HG02678 (cell line): ENCODE results near the gene ADGRG4.

Experiments
- ATAC-seq: cut with Tn5 transposase; IDR thresholded peaks from one replicate; pipeline ENCODE4 v1.9.1; 2021; ENCODE audit warnings: mild to moderate bottlenecking, moderate library complexity; ENCODE audit not compliant: unreplicated experiment

The ADGRG4 gene

DNA sequence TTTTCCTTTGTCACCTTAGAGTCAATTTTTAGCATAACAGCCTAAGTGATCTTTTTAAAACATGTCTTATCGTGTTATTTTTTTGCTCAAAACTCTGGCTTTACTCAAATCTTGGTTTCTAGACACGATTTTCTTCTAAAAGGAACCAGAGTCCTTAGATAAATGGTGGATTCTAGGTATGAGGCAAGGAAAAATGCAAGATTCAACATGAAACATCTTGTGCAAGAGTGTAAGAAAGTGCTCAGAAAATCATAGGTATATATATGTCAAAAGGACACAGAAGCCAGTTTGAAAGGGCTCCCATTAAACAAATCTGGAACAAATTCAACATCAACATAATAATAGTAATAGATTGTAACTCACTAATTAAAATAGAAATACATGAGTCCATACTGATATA is 8.1 kb upstream of the ADGRG4 start:
- no peak for ATAC-seq

DNA sequence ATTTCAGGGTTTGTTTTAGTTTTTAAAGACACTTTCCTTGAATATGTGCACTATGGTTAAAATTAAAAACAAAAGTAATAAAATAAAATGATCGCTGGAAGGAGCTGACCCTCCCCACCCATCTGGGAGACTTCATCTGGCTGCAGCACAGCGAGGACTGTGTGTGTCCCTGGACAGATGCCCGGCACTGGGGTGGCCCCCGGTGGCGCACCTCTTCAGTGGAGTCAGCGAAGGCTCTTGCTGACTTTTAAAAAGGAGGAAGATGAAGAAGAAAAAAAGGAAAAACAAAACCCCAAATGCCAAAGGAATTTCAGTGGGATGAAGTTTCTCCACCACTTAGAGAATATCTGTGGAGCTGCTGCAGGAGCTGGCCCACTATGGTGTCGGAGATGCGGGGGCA is 5.4 kb upstream of the ADGRG4 start:
- ATAC-seq = no peak

DNA sequence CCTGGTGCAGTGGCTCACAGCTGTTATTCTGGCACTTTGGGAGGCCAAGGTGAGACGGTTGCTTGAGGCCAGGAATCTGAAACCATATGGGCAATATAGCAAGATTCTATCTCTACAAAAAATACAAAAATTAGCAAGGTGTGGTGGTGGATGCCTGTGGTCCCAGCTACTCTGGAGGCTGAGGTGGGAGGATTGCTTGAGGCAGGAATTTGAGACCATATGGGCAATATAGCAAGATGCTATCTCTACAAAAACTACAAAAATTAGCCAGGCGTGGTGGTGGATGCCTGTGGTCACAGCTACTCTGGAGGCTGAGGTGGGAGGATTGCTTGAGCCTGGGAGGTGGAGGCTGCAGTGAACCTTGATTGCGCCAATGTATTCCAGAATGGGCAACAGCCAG is 2.3 kb downstream of the ADGRG4 start:
- ATAC-seq = no peak

DNA sequence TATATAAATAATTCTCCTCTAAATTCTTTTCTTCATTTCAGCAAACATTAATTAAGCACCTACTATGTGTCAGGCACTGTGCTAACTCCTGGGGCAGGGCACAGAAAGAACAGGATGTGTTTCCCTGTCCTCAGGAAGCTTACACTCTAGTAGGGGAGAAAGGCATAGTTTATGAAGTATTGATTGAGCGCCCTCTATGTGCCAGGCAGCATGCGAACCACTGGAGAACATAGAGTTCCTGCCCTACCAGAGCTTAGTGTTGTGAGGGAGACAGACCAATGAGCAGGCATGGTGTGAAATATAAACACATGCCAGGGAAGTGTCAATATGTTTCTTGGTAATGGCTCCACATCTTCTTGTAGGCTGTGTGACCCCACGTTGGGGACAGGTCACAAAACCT is 3.7 kb downstream of the ADGRG4 start:
- no peak for ATAC-seq

DNA sequence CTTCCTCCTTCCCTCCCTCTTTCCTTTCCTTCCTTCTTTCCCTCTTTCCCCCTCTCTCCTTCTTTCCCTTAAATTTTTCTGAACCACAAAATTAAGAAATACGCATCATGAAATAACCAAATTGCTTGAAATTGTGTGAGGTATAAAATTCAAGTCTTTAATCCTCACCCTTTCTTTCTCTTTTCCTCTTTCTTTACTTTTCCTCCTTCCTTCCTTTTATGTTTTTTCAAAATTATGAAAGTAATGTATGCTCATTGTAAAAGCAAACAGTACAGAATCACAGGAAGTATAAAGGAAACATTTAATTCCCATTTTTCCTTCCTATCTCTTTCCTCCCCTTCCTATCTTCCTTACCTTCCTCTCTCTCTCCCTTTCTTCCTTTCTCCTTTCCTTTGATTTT is 5.4 kb downstream of the ADGRG4 start:
- ATAC-seq = no peak

DNA sequence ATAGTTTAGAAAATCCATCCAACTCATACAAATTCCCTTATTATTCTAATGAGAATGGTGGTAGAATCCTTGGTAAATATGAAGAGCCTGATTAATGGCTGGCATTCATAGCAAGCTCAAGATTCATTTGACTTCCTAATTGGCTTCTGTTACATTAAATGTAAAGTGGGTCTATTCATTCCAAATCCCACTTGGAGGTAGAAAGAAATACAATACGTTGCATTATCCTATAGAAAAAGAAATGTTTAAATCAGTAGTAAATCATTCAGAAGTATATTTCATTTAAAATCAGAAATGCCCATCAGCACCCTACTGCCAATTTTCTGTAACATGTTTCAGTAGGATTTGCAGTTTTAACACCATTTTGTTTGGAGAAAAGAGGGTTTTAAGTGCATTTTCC is 6.7 kb downstream of the ADGRG4 start:
- no peak for ATAC-seq

DNA sequence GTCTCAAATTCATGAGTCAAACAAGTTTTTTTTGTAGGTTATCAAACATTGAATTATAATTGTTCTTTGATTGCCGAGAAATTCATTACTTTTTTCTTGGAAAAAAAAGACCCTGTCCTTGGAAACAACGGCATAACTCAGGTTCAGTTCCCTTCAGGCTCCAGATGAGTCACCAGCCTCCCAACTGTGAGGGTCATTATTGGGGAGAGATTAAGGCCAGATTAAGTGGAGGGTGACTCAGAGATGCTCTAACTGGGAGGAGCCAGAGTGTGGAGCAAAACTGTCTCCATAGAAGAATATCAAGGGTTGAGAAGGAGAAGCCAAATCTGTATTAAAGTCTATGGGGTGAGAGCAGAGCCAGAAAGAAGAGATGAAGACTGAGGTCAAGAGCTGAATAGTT is 9.6 kb downstream of the ADGRG4 start:
- no peak for ATAC-seq

DNA sequence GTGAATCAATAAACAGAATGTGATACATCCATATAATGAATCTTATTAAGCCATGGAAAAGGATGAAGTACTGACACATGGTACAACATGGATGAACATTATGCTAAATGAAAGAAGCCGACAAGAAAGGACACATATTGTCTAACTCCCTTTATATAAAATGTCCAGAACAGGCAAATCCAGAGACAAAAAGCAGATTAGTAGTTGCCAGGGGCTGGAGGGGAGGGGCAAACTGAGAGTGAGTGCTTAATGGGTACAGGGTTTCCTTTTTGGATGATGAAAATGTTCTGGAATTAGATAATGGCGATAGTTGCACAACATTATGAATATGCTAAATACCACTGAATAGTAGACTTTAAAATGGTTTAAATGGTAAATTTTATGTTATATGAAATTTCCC is 17.4 kb downstream of the ADGRG4 start:
- no peak for ATAC-seq

DNA sequence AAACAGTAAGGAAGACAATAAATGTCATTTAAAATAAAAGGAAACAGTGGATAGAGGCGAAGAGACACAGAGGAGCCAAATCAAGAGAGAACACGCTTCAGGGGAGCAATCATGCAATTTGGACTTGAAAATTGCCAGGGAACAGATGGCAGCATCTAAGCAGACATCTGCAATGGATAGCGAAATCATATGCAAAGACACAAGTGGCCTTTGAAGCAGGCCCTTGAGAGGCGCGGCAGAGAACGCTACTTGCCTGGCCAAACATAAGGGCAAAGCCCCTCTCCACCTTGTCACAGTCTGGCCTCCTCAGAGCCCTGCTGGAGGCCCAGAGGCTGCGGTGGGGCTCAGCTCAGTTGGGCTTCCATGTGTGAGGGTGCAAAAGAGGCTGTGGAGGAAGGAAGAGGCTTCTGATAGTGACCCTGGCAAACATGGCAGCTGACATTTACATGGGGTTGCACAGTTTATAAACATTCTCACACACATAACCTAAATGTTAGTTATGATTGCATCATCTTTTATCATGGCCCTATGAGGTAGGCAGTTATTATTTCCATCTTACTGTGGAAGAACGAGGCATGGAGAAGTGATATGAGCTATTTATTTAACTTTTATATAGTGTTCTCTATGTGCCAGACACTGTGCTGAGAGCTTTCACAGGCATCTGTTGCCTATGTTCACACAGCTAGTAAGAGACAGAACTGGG is 18.3 kb downstream of the ADGRG4 start:
- ATAC-seq = no peak

DNA sequence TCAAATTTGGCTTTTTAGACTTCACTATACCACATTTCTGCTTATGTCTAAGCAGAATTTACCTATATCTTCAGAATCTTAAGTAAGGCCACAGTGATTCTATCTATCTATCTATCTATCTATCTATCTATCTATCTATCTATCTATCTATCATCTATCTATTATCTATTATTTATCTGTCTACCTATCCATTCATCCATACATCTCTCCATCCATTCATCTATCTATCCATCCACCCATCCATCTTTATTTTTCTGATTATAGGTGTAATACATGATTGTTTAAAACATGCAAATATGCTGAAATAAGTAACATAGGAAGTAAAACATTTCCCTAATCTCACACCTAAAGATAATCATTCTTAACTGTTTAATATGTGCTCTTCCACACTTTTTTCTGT is 18.8 kb downstream of the ADGRG4 start:
- ATAC-seq = no peak

DNA sequence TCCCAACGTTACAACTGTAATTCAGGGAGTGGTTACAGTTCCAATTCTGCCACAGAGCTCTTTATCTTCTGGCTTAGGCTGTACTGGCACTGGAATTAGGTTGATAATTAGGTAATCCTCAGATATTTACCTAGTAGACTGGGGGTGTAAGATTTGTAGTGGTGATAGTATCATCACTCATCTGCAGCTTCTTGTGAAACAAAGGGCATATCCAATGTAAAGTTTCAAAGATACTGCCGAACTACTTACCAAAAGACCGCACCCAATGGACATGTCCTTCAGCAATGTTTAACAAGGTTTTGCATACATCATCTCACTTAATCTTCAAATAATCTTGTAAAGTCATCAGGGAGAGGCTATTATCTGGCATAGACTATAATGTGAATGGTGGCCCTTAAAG is 20.8 kb downstream of the ADGRG4 start:
- ATAC-seq = no peak

DNA sequence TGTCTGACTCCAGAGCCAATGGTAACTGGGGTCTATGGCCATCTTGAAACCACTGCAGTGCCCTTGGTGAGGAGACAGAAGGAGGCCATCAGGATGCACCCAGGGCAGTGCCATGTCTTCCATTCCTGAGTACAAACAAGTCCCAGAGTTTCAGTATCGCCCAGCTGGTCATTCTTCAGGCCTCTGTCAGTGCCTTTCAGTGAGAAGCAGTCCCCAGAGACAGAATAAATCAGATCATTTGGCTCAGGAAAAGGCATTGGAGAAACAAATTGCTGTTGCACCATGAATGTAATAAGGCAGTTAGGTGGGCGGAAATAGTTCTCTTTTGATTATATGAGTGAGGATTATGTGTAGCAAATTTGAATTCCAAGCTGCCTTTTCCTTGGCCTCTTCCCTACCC is 21.3 kb downstream of the ADGRG4 start:
- no peak for ATAC-seq

DNA sequence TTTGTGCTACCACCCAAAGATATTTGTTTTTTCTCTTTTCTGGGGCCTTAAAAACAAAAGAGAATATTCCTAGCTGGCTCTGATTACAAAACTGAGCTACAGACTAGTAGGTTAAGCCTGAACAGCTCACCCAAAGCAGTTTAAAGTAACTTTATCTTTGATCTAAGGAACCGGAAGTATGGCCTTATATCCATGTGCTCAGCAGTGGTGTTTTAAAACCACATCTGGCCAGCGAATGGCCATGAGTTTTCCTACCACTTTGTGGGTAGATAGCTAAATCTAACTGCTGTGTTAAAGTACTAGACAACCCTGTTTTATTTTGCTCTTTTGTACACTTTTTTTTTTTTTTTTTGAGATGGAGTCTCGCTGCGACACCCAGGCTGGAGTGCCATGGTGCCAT is 24.6 kb downstream of the ADGRG4 start:
- no peak for ATAC-seq

DNA sequence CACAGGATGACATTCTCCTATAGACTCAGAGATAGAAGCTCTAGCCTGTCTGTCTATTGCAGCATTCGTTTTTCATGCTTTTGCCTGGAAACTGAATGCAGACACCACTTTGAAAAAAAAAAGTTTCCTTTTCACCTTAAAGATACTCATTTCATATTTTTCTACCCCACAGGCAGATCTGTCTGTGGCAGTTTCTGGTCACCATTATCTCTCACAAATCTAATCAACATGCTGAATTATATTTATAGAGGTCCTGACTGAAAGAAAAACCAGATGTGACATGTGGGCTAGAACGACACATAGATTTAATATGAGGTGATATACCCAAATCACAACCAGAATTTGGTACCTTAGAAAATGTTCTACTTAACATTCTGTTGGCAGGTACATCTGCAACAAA is 28.2 kb downstream of the ADGRG4 start:
- no peak for ATAC-seq

DNA sequence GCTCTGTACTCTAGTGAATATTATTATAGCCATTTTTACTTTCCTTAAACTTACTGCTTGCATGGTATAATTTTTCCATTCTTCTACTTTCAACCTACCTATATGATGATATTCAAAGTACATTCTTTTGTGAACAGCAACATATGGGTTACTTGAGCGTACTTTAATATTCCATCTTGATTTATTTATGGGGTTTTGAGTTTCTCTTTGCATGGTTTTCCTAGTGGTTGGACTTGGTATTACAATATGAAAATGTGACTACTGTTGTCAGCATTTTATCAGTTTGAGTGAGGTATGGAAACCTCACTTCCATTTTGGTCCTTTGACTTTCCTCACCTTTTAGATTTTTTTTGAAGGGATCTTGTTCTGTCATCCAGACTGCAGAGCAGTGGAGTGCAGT is 35.9 kb downstream of the ADGRG4 start:
- ATAC-seq = no peak

DNA sequence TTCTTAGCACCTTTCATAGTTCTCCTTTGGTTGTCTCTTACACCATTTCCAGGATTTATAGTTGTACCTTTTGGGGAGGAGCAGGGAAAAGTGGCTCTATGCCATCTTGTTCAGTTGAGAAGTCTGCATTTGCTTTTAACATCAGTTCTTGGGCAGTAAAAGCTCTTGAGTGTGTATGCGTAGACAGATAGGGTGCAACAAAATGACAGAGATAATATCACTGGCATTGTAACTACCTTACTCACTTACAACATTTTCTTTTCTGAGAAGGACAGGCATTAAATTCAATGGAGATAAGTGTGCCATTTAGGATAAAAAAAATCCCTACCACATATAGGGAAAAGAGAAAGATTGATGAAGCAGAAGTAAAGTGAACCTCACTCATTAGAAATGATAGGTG is 38.9 kb downstream of the ADGRG4 start:
- ATAC-seq = no peak

DNA sequence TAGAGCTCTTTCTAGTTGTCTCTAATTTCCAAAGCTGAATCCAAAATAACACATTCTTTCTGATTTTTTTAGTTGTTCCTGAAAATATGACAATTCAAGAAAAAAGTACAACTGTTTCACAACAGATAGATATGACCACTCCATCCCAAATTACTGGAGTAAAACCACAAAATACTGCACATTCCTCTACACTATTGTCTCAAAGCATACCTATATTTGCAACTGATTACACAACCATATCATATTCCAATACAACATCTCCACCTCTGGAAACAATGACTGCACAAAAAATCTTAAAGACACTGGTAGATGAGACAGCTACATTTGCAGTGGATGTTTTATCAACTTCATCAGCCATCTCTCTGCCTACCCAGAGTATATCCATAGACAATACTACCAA is 43.6 kb downstream of the ADGRG4 start:
- no peak for ATAC-seq

DNA sequence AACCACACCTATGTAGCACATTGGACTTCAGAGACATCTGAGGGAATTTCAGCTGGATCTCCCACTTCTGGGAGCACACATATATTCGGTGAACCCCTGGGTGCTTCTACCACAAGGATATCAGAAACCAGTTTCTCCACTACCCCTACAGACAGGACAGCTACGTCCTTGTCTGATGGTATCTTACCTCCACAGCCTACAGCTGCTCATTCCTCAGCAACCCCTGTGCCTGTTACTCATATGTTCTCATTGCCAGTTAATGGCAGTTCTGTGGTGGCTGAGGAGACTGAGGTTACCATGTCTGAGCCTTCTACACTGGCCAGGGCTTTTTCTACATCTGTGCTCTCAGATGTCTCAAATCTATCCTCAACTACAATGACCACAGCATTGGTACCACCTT is 45.7 kb downstream of the ADGRG4 start:
- no peak for ATAC-seq

DNA sequence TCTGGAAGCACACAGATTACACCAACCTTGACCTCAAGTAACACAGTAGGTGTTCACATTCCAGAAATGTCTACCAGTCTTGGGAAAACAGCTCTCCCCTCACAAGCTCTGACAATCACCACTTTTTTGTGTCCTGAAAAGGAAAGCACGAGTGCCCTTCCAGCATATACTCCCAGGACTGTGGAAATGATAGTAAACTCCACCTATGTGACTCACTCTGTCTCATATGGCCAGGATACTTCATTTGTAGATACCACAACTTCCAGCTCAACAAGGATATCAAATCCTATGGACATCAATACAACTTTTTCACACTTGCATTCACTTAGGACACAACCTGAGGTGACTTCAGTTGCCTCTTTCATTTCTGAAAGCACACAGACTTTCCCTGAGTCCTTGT is 46.9 kb downstream of the ADGRG4 start:
- ATAC-seq = no peak

DNA sequence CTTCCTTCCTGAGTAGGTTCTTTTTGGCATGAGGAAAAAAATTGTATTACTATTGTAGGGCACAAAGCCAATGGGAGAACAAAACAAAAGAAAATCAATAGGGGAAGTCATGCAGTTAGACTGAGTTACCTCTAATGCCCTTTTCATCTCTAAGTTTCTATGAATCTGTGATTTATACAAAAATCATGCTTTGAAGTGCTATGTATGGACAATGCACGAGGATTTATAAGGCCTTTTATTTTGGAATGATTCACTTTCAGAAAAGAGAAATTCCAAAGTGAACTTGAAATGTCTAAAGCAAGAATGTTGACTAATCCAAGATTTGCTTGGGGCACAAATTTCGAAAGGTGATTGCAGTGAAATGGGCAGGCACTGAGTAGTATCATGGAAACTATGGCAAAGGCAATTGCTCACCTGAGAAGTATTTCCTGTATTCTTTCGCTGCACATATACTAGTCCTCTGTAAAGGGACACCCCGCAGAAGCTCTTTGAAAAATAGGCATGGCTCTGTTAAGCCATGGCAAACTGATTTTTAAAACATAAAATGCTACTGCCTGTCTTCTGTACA is 52.8 kb downstream of the ADGRG4 start:
- ATAC-seq = no peak

DNA sequence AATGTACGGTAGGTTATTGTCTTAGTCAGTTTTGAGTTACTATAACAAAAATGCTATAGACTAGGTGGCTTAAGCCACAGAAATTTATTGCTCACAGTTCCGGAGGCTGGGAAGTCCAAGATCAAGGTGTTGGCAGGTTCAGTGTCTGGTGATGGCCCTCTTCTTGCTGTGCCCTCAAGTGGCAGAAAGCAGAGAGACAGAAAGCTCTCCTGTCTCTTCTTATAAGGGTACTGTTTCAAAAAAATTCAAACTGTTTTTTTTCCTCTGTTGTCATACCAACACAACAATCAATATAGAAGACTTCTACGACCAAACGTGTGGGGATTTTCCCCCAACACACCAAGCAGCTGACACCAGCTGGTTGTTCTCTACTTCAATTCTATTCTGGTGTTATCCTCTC is 53.4 kb downstream of the ADGRG4 start:
- no peak for ATAC-seq

DNA sequence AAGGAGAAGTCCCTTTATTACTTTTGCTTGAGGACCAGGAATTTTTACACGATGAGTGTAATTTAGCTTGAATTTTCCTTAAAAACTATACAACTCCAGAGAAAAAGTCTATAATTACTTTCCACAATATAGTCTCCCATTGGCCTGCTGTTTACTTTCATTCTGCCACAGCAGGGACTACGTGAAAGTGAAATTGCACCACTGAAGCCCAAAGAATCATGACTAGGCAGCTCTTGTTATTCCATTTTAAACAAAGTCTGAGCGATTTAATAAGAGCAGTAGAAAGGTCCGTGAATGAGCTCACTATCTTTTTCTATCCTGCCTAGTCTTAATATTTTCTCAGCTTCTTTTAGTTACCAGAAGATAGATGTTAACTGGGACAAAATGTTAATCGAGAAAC is 68.6 kb downstream of the ADGRG4 start:
- ATAC-seq = no peak

DNA sequence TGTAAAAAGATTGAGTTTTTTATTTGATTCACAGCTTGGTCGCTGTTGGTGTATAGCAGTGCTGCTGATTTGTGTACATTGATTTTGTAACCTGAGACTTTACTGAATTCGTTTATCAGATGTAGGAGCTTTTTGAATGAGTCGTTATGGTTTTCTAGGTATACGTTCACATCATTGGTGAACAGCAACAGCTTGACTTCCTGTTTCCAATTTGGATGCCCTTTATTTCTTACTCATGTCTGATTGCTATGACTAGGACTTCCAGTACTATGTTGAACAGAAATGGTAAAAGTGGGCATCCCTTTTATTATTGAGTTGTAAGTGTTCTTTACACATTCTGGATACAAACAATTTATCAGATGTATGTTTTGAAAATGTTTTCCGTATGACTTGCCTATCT is 76.0 kb downstream of the ADGRG4 start:
- ATAC-seq = no peak
